ENCODE results near the gene ZFP69B. TPM values are rescaled to one million over a fixed set of nuclear protein-coding genes. Genes with fewer than 3 reads are reported as not detected.
A peak's percentile ranks its signal among the peaks of the same experiment; 100 is the strongest.
"Not testable (repeated sequence)": the region's sequence is repeated elsewhere in the genome, so short reads cannot be mapped to it uniquely, and the experiment has no call there.

ZFP69B gene
- total RNA-seq, 1 donor from 2014 or later: 1.6 TPM

- ATAC-seq: peak; percentile 48
Observed at GRCh38 chr1:40438391-40439015, 11.8 kb upstream of the ZFP69B start.

- ATAC-seq: no peak
Observed at GRCh38 chr1:40439247-40439646, 11.0 kb upstream of the ZFP69B start.

- ATAC-seq: peak; percentile 59
Observed at GRCh38 chr1:40450495-40451237, 390 bp downstream of the ZFP69B start.

GRCh38 chr1:40451238-40451585 lies 936 bp downstream of the ZFP69B start:
- ATAC-seq: no peak

- ATAC-seq: no peak
Observed at GRCh38 chr1:40454873-40455272, 4.6 kb downstream of the ZFP69B start.

- ATAC-seq: no peak
Observed at GRCh38 chr1:40462956-40463590, 12.8 kb downstream of the ZFP69B start.

- ATAC-seq: no peak
Observed at GRCh38 chr1:40469327-40469726, 19.1 kb downstream of the ZFP69B start.

GRCh38 chr1:40475268-40475667 lies 25.0 kb downstream of the ZFP69B start:
- no peak for ATAC-seq

- ATAC-seq: peak; percentile 82
Observed at GRCh38 chr1:40476924-40477677, 26.8 kb downstream of the ZFP69B start, which contains the start of gene ZFP69. ZFP69 (plus strand) TSS chr1:40477290; CDS start chr1:40479362, 2,072 bp downstream.

- ATAC-seq: peak; percentile 50
Observed at GRCh38 chr1:40477678-40478053, 27.4 kb downstream of the ZFP69B start.

- ATAC-seq: no peak
Observed at GRCh38 chr1:40478276-40478675, 28.0 kb downstream of the ZFP69B start.

GRCh38 chr1:40479156-40479555 lies 28.9 kb downstream of the ZFP69B start:
- ATAC-seq: no peak

- ATAC-seq: no peak
Observed at GRCh38 chr1:40495315-40495903, 45.1 kb downstream of the ZFP69B start.

GRCh38 chr1:40502651-40503050 lies 52.4 kb downstream of the ZFP69B start:
- not testable (repeated sequence) for ATAC-seq

- no peak for ATAC-seq
Observed at GRCh38 chr1:40507973-40508372, 57.7 kb downstream of the ZFP69B start.

GRCh38 chr1:40508375-40509341 lies 58.4 kb downstream of the ZFP69B start, which contains the start of gene EXO5:
EXO5 (plus strand) TSS chr1:40508767; CDS start chr1:40514545, 5,778 bp downstream.
- ATAC-seq: peak; percentile 94

Other genes with a start within 250 kb of the ZFP69B start
- not detected for gene TMCO2, start 202.5 kb upstream of the ZFP69B start, total RNA-seq
- gene ZMPSTE24, start 192.2 kb upstream of the ZFP69B start, total RNA-seq: 25.8 TPM
- 0.64 TPM for gene COL9A2, start 133.2 kb upstream of the ZFP69B start, total RNA-seq
- 17.9 TPM for gene SMAP2, start 76.7 kb upstream of the ZFP69B start, total RNA-seq
- gene ZFP69, start 26.8 kb downstream of the ZFP69B start, total RNA-seq: 2.4 TPM
- gene EXO5, start 58.3 kb downstream of the ZFP69B start, total RNA-seq: 3.0 TPM
- 1.8 TPM for gene ZNF684, start 81.2 kb downstream of the ZFP69B start, total RNA-seq
- 2.2 TPM for gene RIMS3, start 215.2 kb downstream of the ZFP69B start, total RNA-seq
- gene NFYC, start 241.2 kb downstream of the ZFP69B start, total RNA-seq: 40.8 TPM

All from esophagus mucosa (tissue), 1 donor.